ENCODE data around the gene WDR4. TPM values are rescaled to one million over a fixed set of nuclear protein-coding genes. Genes with fewer than 3 reads are reported as not detected.
"Not testable (repeated sequence)": the region's sequence is repeated elsewhere in the genome, so short reads cannot be mapped to it uniquely, and the experiment has no call there.

The WDR4 gene
- total RNA-seq, 1 donor from 2014 or later: 22.5 TPM

- DNase-seq (ENCODE audit: low spot score, unreplicated experiment): peak; percentile 57
- H3K36me3 Mint-ChIP-seq (ENCODE audit: insufficient read depth): no peaks in the 10 kb centered on the region
- TF ChIP-seq CTCF (IDR thresholded peaks at IDR 0.05; ENCODE audit: unreplicated experiment): peak; percentile 70
- H3K4me3 Mint-ChIP-seq (ENCODE audit: low read depth): peak overlapping the region; percentile 5
- no peaks in the 10 kb centered on the region for H3K9me3 Mint-ChIP-seq (ENCODE audit: low read depth)
- H3K27me3 Mint-ChIP-seq: no peaks in the 10 kb centered on the region
- H3K4me1 Mint-ChIP-seq (ENCODE audit: low read depth): peaks cover 13% of the 10 kb centered on the region
- H3K27ac Mint-ChIP-seq: peak overlapping the region; percentile 75
Measured at GRCh38 chr21:42923553-42924432, 44.5 kb upstream of the WDR4 start.

GRCh38 chr21:42922918-42923317 lies 43.6 kb upstream of the WDR4 start:
- Mint-ChIP-seq H3K27ac (no peak overlapping the region), H3K4me3 (ENCODE audit: low read depth) (no peak overlapping the region), H3K36me3 (ENCODE audit: insufficient read depth) (peaks cover 1% of the 10 kb centered on the region), H3K9me3 (ENCODE audit: low read depth) (no peaks in the 10 kb centered on the region), H3K27me3 (no peaks in the 10 kb centered on the region), H3K4me1 (ENCODE audit: low read depth) (peaks cover 13% of the 10 kb centered on the region)
- no peak for TF ChIP-seq CTCF (IDR thresholded peaks at IDR 0.05; ENCODE audit: unreplicated experiment)
- DNase-seq (ENCODE audit: low spot score, unreplicated experiment): no peak

- no peak for TF ChIP-seq CTCF (IDR thresholded peaks at IDR 0.05; ENCODE audit: unreplicated experiment)
- Mint-ChIP-seq H3K36me3 (ENCODE audit: insufficient read depth) (peaks cover 1% of the 10 kb centered on the region), H3K27ac (no peak overlapping the region), H3K4me3 (ENCODE audit: low read depth) (no peak overlapping the region), H3K4me1 (ENCODE audit: low read depth) (peaks cover 12% of the 10 kb centered on the region), H3K27me3 (no peaks in the 10 kb centered on the region), H3K9me3 (ENCODE audit: low read depth) (no peaks in the 10 kb centered on the region)
- no peak for DNase-seq (ENCODE audit: low spot score, unreplicated experiment)
Measured at GRCh38 chr21:42921927-42922326, 42.6 kb upstream of the WDR4 start.

- peaks cover 4% of the 10 kb centered on the region for H3K36me3 Mint-ChIP-seq (ENCODE audit: insufficient read depth)
- no peak for DNase-seq (ENCODE audit: low spot score, unreplicated experiment)
- H3K4me1 Mint-ChIP-seq (ENCODE audit: low read depth): no peaks in the 10 kb centered on the region
- no peaks in the 10 kb centered on the region for H3K9me3 Mint-ChIP-seq (ENCODE audit: low read depth)
- TF ChIP-seq CTCF (IDR thresholded peaks at IDR 0.05; ENCODE audit: unreplicated experiment): no peak
- no peak overlapping the region for H3K4me3 Mint-ChIP-seq (ENCODE audit: low read depth)
- H3K27me3 Mint-ChIP-seq: no peaks in the 10 kb centered on the region
- no peak overlapping the region for H3K27ac Mint-ChIP-seq
Measured at GRCh38 chr21:42918291-42918690, 39.0 kb upstream of the WDR4 start.

GRCh38 chr21:42913476-42913875 lies 34.1 kb upstream of the WDR4 start:
- H3K9me3 Mint-ChIP-seq (ENCODE audit: low read depth): no peaks in the 10 kb centered on the region
- DNase-seq (ENCODE audit: low spot score, unreplicated experiment): no peak

GRCh38 chr21:42911920-42912319 lies 32.6 kb upstream of the WDR4 start:
- H3K27ac Mint-ChIP-seq; H3K4me3 Mint-ChIP-seq (ENCODE audit: low read depth); DNase-seq (ENCODE audit: low spot score, unreplicated experiment); H3K9me3 Mint-ChIP-seq (ENCODE audit: low read depth); H3K36me3 Mint-ChIP-seq (ENCODE audit: insufficient read depth); H3K4me1 Mint-ChIP-seq (ENCODE audit: low read depth); H3K27me3 Mint-ChIP-seq: not testable (repeated sequence)

More at GRCh38 chr21:42913476-42913875, 34.1 kb upstream of the WDR4 start:
- no peak for TF ChIP-seq CTCF (IDR thresholded peaks at IDR 0.05; ENCODE audit: unreplicated experiment)
- Mint-ChIP-seq H3K4me1 (ENCODE audit: low read depth) (no peaks in the 10 kb centered on the region), H3K27me3 (no peaks in the 10 kb centered on the region), H3K27ac (peak overlapping the region; percentile 45), H3K4me3 (ENCODE audit: low read depth) (no peak overlapping the region), H3K36me3 (ENCODE audit: insufficient read depth) (peaks cover 8% of the 10 kb centered on the region)

- H3K4me3 Mint-ChIP-seq (ENCODE audit: low read depth); H3K9me3 Mint-ChIP-seq (ENCODE audit: low read depth); DNase-seq (ENCODE audit: low spot score, unreplicated experiment); H3K27ac Mint-ChIP-seq; H3K4me1 Mint-ChIP-seq (ENCODE audit: low read depth); H3K27me3 Mint-ChIP-seq: not testable (repeated sequence)
- peaks cover 15% of the 10 kb centered on the region for H3K36me3 Mint-ChIP-seq (ENCODE audit: insufficient read depth)
Measured at GRCh38 chr21:42908484-42908883, 29.1 kb upstream of the WDR4 start.

Data from progenitor cell of endocrine pancreas (in vitro differentiated cells).